Esophagus mucosa (tissue), 1 donor: ENCODE measurements around the gene FMC1. TPM values are rescaled to one million over a fixed set of nuclear protein-coding genes. Genes with fewer than 3 reads are reported as not detected.

Experiments
- ATAC-seq: fragments of 200-7000 bp; cut with Tn5 transposase; one replicate; pipeline ENCODE4 v1.9.1; 2020
- total RNA-seq: library from RNA; stranded (reverse); gene quantifications from one replicate; pipeline ENCODE4 v1.2.4, GENCODE V29; 2023
- donor health status: DM: yes; HTN: yes; CAD: no.

FMC1 gene
- total RNA-seq, 1 donor from 2014 or later: 9.6 TPM

DNA sequence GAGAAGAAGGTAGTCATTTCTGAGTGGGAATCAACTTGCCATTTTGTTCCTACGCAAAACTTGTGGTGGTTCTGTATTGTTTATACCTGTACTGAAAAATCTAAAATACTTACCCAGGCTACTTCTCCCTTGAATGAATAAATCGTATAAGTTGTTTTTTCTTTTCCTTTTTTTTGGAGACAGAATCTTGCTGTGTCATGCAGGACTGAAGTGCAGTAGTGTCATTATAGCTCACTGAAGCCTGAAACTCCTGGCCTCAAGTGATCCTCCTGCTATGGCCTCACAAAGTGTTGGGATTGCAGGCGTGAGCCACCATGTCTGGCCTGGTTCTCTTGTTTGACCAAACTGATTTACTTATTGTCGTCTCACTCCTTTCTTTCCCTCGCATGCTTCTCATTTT lies 46.5 kb downstream of the FMC1 start:
- no peak for ATAC-seq

DNA sequence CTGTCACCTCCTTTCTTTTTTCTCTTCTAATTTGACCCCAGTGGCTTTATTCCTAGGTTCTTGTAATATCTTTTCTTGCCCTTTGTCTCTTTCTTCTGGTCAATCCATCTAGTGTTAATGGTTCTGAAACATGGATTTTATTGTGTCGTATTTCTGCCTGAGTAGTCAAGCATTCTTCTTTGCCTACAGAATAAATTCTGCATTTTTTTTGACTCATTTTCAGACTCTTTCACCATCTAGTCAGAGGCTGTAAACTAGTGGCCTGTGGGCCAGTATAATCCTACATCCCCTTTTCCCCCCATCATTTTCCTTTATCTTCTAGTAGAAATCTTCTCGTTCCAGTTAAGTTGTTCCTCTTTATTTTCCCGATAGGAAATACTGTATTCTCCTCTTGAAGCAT lies 48.0 kb downstream of the FMC1 start:
- ATAC-seq: no peak

DNA sequence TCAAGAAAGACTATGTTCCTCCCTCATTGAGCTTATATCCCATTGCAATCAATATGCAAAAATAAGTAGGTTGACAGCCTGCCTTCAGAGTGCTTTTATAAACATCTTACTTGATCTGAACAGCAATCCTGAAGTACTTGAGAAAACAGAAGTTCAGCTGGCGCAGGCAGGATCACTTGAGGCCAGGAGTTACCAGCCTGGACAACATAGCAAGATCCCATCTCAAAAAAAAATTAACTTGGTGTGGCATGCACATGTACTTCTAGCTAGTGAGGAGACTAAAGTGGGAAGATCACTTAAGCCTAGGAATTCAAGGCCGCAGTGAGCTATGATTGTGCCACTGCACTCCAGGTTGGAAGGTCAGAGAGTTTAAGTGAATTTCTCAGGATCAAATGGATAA lies 48.6 kb downstream of the FMC1 start:
- ATAC-seq: no peak

DNA sequence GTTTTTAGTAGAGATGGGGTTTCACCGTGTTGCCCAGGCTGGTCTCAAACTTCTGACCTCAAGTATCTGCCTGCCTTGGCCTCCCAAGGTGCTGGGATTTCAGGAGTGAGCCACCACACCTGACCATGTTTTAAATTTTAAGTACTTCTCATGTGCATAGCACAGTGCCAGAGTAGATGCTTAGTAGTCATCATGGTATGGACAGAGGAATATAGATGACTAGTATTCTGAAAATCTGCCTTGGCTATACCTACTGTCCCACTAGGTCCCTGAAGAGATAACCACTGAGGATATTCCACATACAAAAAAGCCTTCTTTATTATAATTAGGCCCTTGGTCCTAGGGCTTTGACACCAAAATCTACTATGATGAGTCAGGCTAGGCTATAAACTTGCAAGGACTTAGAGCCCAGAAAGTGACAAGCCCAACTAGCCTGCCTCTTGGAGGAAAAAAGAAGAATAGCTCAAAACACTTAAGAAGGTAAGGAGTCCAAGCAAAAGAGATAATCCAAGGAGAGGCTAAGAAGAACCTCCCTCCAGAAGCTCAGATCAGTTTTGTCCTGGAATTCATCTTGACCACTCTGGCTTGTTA lies 52.6 kb downstream of the FMC1 start:
- no peak for ATAC-seq

DNA sequence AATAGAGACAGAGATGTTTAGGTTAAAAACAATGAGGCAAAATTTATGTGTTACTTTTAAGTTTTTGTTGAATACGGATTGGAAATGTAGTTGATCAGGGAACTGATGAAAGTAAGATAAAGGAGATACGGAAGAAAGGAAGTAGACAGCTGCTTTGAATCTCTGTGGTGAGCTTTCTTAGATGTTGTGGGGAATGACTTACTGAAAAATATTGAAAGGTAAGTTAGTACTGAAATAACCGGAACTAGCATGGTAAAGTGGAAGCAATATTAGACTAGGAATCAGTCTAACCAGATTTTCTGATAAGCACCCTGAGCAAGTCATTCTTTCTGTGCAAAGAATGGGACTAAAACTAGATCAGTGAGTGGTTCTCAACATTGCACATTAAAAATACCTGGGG lies 53.4 kb downstream of the FMC1 start:
- ATAC-seq: no peak

Other genes starting within 250 kb of the FMC1 start
- gene ZC3HAV1, start 231.6 kb upstream of the FMC1 start, total RNA-seq: 21.8 TPM
- gene UBN2, start 110.1 kb upstream of the FMC1 start, total RNA-seq: 11.7 TPM
- 50.6 TPM for gene LUC7L2, start 18.6 kb downstream of the FMC1 start, total RNA-seq
- gene KLRG2, start 142.3 kb downstream of the FMC1 start, total RNA-seq: 7.9 TPM
- gene CLEC2L, start 182.3 kb downstream of the FMC1 start, total RNA-seq: not detected